ENCODE data around the gene HOTAIR. TPM values are rescaled to one million over a fixed set of nuclear protein-coding genes. Genes with fewer than 3 reads are reported as not detected.

The HOTAIR gene
- total and polyA plus RNA-seq, 2 donors (not counting 3 experiments of a cell fraction or from before 2014, with no cell fraction given): not detected

- Histone ChIP-seq H3K79me2 (ENCODE audit: control insufficient read depth, insufficient read depth, low read length) (no peaks in the 10 kb centered on the region), H3K9me3 (replicated peaks; ENCODE audit: control insufficient read depth, insufficient read depth, low read length) (no peaks in the 10 kb centered on the region), H3K27me3 (ENCODE audit: control insufficient read depth in 2 of 2, insufficient read depth in 2 of 2, low read length in 2 of 2) (peaks cover 90 to 93% of the 10 kb centered on the region in 2 experiments), H3K9ac (replicated peaks; ENCODE audit: extremely low read depth, insufficient read depth, low read length) (no peak overlapping the region), H3K36me3 (ENCODE audit: control insufficient read depth in 2 of 2, extremely low read depth in 1 of 2, insufficient read depth in 2 of 2, low read length in 2 of 2) (no peaks in the 10 kb centered on the region), H3K4me1 (ENCODE audit: control insufficient read depth, extremely low read depth, insufficient read depth, low read length) (no peaks in the 10 kb centered on the region), H3K4me2 (ENCODE audit: insufficient read depth, low read length) (no peak overlapping the region), H3K27ac (ENCODE audit: insufficient read depth, low read depth, low read length) (no peak overlapping the region), H3K4me3 (replicated peaks in 1 of 3; ENCODE audit: insufficient read depth in 1 of 3, low read depth in 1 of 3, low read length in 3 of 3) (no peak overlapping the region), H2AFZ (ENCODE audit: low read depth, low read length) (no peak overlapping the region), H3K9me1 (replicated peaks; ENCODE audit: control insufficient read depth, extremely low read depth, insufficient read depth, low read length) (no peaks in the 10 kb centered on the region), H4K20me1 (replicated peaks; ENCODE audit: control insufficient read depth, extremely low read depth, insufficient read depth, low read length) (no peaks in the 10 kb centered on the region)
- ChIA-PET CTCF (interaction anchor here (1.0 to 4.3 kb wide), 9 partner anchors 11 to 221 kb away, joined by 3 to 24 read pairs (median 6); partner anchors contain the start of gene HOXC9), POLR2A (no interaction called here)
- TF ChIP-seq CTCF (IDR thresholded peaks at IDR 0.05; ENCODE audit: extremely low read depth in 1 of 2, insufficient read depth in 1 of 2, low read depth in 1 of 2, low read length in 2 of 2) (peak; percentile 31 to 40), JUN (IDR thresholded peaks at IDR 0.05; ENCODE audit: borderline replicate concordance, insufficient read depth, insufficient read length, low read depth) (no peak), FOS (IDR thresholded peaks at IDR 0.05; ENCODE audit: borderline replicate concordance, insufficient read depth, low read length) (no peak), POLR2AphosphoS5 (IDR thresholded peaks at IDR 0.05; ENCODE audit: insufficient read depth, low read depth, low read length) (no peak), MYC (IDR thresholded peaks at IDR 0.05; ENCODE audit: low read depth, low read length) (no peak), POLR2A (IDR thresholded peaks at IDR 0.05; ENCODE audit: low read depth, low read length) (no peak), EZH2 (IDR thresholded peaks at IDR 0.05; ENCODE audit: borderline replicate concordance, low read depth, low read length, severe bottlenecking) (peak; percentile 67)
- TF ChIP-seq, protein P1, sequence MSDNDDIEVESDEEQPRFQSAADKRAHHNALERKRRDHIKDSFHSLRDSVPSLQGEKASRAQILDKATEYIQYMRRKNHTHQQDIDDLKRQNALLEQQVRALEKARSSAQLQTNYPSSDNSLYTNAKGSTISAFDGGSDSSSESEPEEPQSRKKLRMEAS (IDR thresholded peaks at IDR 0.05; ENCODE audit: insufficient read depth, insufficient read length): no peak
- DNase-seq (ENCODE audit: low read depth, low spot score): peak; percentile 16
- no TSS peak for BruUV-seq (replicated peaks)
- FAIRE-seq: peak; percentile 63
- dilution Hi-C loops (cut with MboI; ENCODE audit: extremely low pct_ligation_motif_present, low sequenced_read_pairs) (no loop called here), intact Hi-C loops (cut with micrococcal nuclease) (loop anchor here (2.0 to 5.0 kb wide), 2 partner anchors 199 to 287 kb away; no protein-coding TSS in a partner anchor)
These were observed 14.7 kb upstream of the HOTAIR start for GRCh38 chr12:53989227-53990113.
